Neuronal stem cell (in vitro differentiated cells): ENCODE data around the gene KLHL18.

Experiments
- DNase-seq: peaks from one replicate; pipeline ENCODE4 v3.0.0-alpha.2; 2013; ENCODE audit warnings: low spot score
- H2AFZ ChIP-seq: one replicate; pipeline ENCODE4 v1.6.1; 2013; ENCODE audit warnings: mild to moderate bottlenecking, low read length, inconsistent platforms
- H2AK5ac ChIP-seq: 2 replicates; pipeline ENCODE4 v1.6.1; 2013; ENCODE audit warnings: low read depth, mild to moderate bottlenecking, inconsistent platforms, low read length, moderate library complexity, mixed read lengths
- H2BK120ac ChIP-seq: 2 replicates; pipeline ENCODE4 v1.6.1; 2013; ENCODE audit warnings: low read depth, mild to moderate bottlenecking, inconsistent platforms, low read length, moderate library complexity, mixed read lengths
- H2BK12ac ChIP-seq: one replicate; pipeline ENCODE4 v1.6.1; 2013; ENCODE audit warnings: low read length, inconsistent platforms
- H2BK15ac ChIP-seq: 2 replicates; pipeline ENCODE4 v1.6.1; 2013; ENCODE audit warnings: mild to moderate bottlenecking, low read length, inconsistent platforms, mixed read lengths
- H2BK5ac ChIP-seq: one replicate; pipeline ENCODE4 v1.6.1; 2013; ENCODE audit warnings: inconsistent platforms, mild to moderate bottlenecking, low read length, moderate library complexity
- H3K14ac ChIP-seq: one replicate; pipeline ENCODE4 v1.6.1; 2013; ENCODE audit warnings: low read length, inconsistent platforms
- H3K18ac ChIP-seq: 2 replicates; pipeline ENCODE4 v1.6.1; 2013; ENCODE audit warnings: low read length, inconsistent platforms
- H3K23ac ChIP-seq: 2 replicates; pipeline ENCODE4 v1.6.1; 2013; ENCODE audit warnings: low read depth, mild to moderate bottlenecking, mixed read lengths, low read length, inconsistent platforms; ENCODE audit not compliant: poor library complexity
- H3K27ac ChIP-seq: replicated peaks from 3 replicates; pipeline ENCODE4 v1.5.1; 2013; ENCODE audit warnings: low read length, inconsistent platforms
- H3K27me3 ChIP-seq, 3 experiments: 2 replicates each; pipeline ENCODE4 v1.6.1; 2013; ENCODE audit warnings: low read length in 3 of 3, mild to moderate bottlenecking in 2 of 3, inconsistent platforms in 1 of 3, low read depth in 1 of 3, mixed read lengths in 1 of 3, moderate library complexity in 1 of 3; ENCODE audit not compliant: control insufficient read depth in 3 of 3, insufficient read depth in 3 of 3
- H3K36me3 ChIP-seq, 2 donors: replicated peaks in 1 of 2; 2 replicates each; pipeline ENCODE4 v1.6.1; 2013; ENCODE audit warnings: low read length in 2 of 2; ENCODE audit not compliant: control insufficient read depth in 2 of 2, insufficient read depth in 2 of 2
- H3K4ac ChIP-seq: 2 replicates; pipeline ENCODE4 v1.6.1; 2013; ENCODE audit warnings: inconsistent platforms, mild to moderate bottlenecking, low read length, moderate library complexity
- H3K4me1 ChIP-seq, 2 donors: 1 replicate in 1 of 2; 2 replicates in 1 of 2; pipeline ENCODE4 v1.6.1; 2013; ENCODE audit warnings: low read length in 2 of 2, low read depth in 1 of 2; ENCODE audit not compliant: control insufficient read depth in 2 of 2, insufficient read depth in 1 of 2
- H3K4me2 ChIP-seq: one replicate; pipeline ENCODE4 v1.6.1; 2013; ENCODE audit warnings: mild to moderate bottlenecking, low read length, inconsistent platforms; ENCODE audit not compliant: insufficient read depth, poor library complexity, severe bottlenecking
- H3K4me3 ChIP-seq, 2 donors: 2 replicates each; pipeline ENCODE4 v1.5.1; 2013; ENCODE audit warnings: low read length in 2 of 2, mild to moderate bottlenecking in 2 of 2, inconsistent platforms in 1 of 2, moderate library complexity in 1 of 2
- H3K79me1 ChIP-seq: one replicate; pipeline ENCODE4 v1.6.1; 2013; ENCODE audit warnings: low read depth, mild to moderate bottlenecking, inconsistent platforms, low read length, moderate library complexity
- H3K9ac ChIP-seq: one replicate; pipeline ENCODE4 v1.6.1; 2013; ENCODE audit warnings: mild to moderate bottlenecking, low read depth, low read length, inconsistent platforms; ENCODE audit not compliant: poor library complexity
- H3K9me3 ChIP-seq, 2 donors: replicated peaks in 1 of 2; 2 replicates each; pipeline versions ENCODE3 to v1.6.1; 2013; ENCODE audit warnings: low read length in 2 of 2, mild to moderate bottlenecking in 2 of 2, inconsistent platforms in 1 of 2, low read depth in 1 of 2, mixed read lengths in 1 of 2, moderate library complexity in 1 of 2; ENCODE audit not compliant: control insufficient read depth in 2 of 2, insufficient read depth in 1 of 2
- H4K8ac ChIP-seq: one replicate; pipeline ENCODE4 v1.6.1; 2013; ENCODE audit warnings: low read depth, mild to moderate bottlenecking, inconsistent platforms, low read length, moderate library complexity
- H4K91ac ChIP-seq: one replicate; pipeline ENCODE4 v1.6.1; 2013; ENCODE audit warnings: low read length, low read depth, mild to moderate bottlenecking, inconsistent platforms; ENCODE audit not compliant: poor library complexity
- WGBS, 2 donors: extraction: QIAGEN DNeasy Blood & Tissue Kit; methylation state at CpG; one replicate each; pipeline ENCODE4 v1.1.7; 2013; ENCODE audit warnings: missing lambda C conversion rate in 2 of 2, mixed read lengths in 1 of 2; ENCODE audit not compliant: insufficient read length in 2 of 2, insufficient replicate concordance in 1 of 2; ENCODE audit errors: extremely low coverage in 2 of 2; 5-methylcytosine and 5-hydroxymethylcytosine counted together

KLHL18 gene

GRCh38 chr3:47347217-47347801 lies 64.6 kb downstream of the KLHL18 start:
- Histone ChIP-seq H3K36me3 (peaks cover 9 to 40% of the 10 kb centered on the region in 2 donors), H2BK15ac (no peak overlapping the region), H3K79me1 (no peaks in the 10 kb centered on the region), H4K91ac (no peak overlapping the region), H3K27me3 (no peaks in the 10 kb centered on the region), H3K14ac (no peak overlapping the region), H3K23ac (no peak overlapping the region), H2BK12ac (no peak overlapping the region), H3K4ac (no peak overlapping the region), H3K4me3 (no peak overlapping the region), H2AFZ (no peak overlapping the region), H3K9me3 (no peaks in the 10 kb centered on the region), H2BK5ac (no peak overlapping the region), H2BK120ac (no peak overlapping the region), H3K9ac (no peak overlapping the region), H2AK5ac (no peak overlapping the region), H3K18ac (no peak overlapping the region), H4K8ac (no peak overlapping the region), H3K4me1 (no peaks in the 10 kb centered on the region), H3K4me2 (no peak overlapping the region), H3K27ac (no peak overlapping the region)
- no CpG with 5 or more reads among the region's 4 CpGs for WGBS, 2 donors
- no peak for DNase-seq

- Histone ChIP-seq H3K4me3 (no peak overlapping the region), H3K4me1 (no peaks in the 10 kb centered on the region), H4K91ac (no peak overlapping the region), H2AK5ac (no peak overlapping the region), H3K27ac (no peak overlapping the region), H3K14ac (no peak overlapping the region), H3K36me3 (peaks cover 7 to 27% of the 10 kb centered on the region in 2 donors), H3K4me2 (no peak overlapping the region), H3K9ac (no peak overlapping the region), H3K79me1 (no peaks in the 10 kb centered on the region), H3K4ac (no peak overlapping the region), H2AFZ (no peak overlapping the region), H2BK5ac (no peak overlapping the region), H2BK15ac (no peak overlapping the region), H2BK120ac (no peak overlapping the region), H4K8ac (no peak overlapping the region), H2BK12ac (no peak overlapping the region), H3K9me3 (no peaks in the 10 kb centered on the region), H3K27me3 (no peaks in the 10 kb centered on the region), H3K18ac (no peak overlapping the region), H3K23ac (no peak overlapping the region)
- DNase-seq = no peak
- WGBS, 2 donors = no CpG with 5 or more reads among the region's 5 CpGs
Measured at GRCh38 chr3:47348411-47349154, 65.8 kb downstream of the KLHL18 start.

GRCh38 chr3:47355010-47355409 lies 72.3 kb downstream of the KLHL18 start:
- no peaks in the 10 kb centered on the region for H3K27me3 ChIP-seq
- no peak overlapping the region for H3K27ac ChIP-seq
- no peak overlapping the region for H2BK120ac ChIP-seq
- H3K9me3 ChIP-seq = peaks cover 0 to 5% of the 10 kb centered on the region in 2 donors
- H4K8ac ChIP-seq = no peak overlapping the region
- no peak overlapping the region for H3K23ac ChIP-seq
- H3K4me2 ChIP-seq = no peak overlapping the region
- no peaks in the 10 kb centered on the region for H3K4me1 ChIP-seq
- no peak overlapping the region for H2AFZ ChIP-seq
- H3K4me3 ChIP-seq = no peak overlapping the region
- no peak overlapping the region for H2BK5ac ChIP-seq
- no peak overlapping the region for H4K91ac ChIP-seq
- no peak overlapping the region for H2BK12ac ChIP-seq
- no peak overlapping the region for H3K14ac ChIP-seq
- no peak overlapping the region for H3K18ac ChIP-seq
- no peak for DNase-seq
- H3K36me3 ChIP-seq = no peaks in the 10 kb centered on the region
- H2AK5ac ChIP-seq = no peak overlapping the region
- no peak overlapping the region for H3K4ac ChIP-seq
- H3K9ac ChIP-seq = no peak overlapping the region
- no peak overlapping the region for H2BK15ac ChIP-seq
- no CpG with 5 or more reads among the region's 3 CpGs for WGBS, 2 donors
- no peaks in the 10 kb centered on the region for H3K79me1 ChIP-seq

GRCh38 chr3:47356201-47356600 lies 73.5 kb downstream of the KLHL18 start:
- no CpG with 5 or more reads among the region's 31 CpGs for WGBS, 2 donors
- no peak for DNase-seq
- Histone ChIP-seq H2BK12ac (no peak overlapping the region), H3K9me3 (peaks cover 0 to 5% of the 10 kb centered on the region in 2 donors), H3K4me1 (no peaks in the 10 kb centered on the region), H3K4me2 (no peak overlapping the region), H2AFZ (no peak overlapping the region), H2BK5ac (no peak overlapping the region), H3K27me3 (no peaks in the 10 kb centered on the region), H2BK120ac (no peak overlapping the region), H3K18ac (peak overlapping the region; percentile 38), H3K27ac (no peak overlapping the region), H3K36me3 (no peaks in the 10 kb centered on the region), H2BK15ac (no peak overlapping the region), H4K91ac (no peak overlapping the region), H4K8ac (no peak overlapping the region), H3K9ac (no peak overlapping the region), H3K4me3 (no peak overlapping the region), H3K14ac (no peak overlapping the region), H2AK5ac (peak overlapping the region; percentile 46), H3K23ac (no peak overlapping the region), H3K4ac (no peak overlapping the region), H3K79me1 (no peaks in the 10 kb centered on the region)
